OCI-LY7 (cell line): ENCODE measurements around the gene SPAG9.

Source experiments
- CTCF ChIP-seq: fragments of 200-600 bp; sonication (generic); conservative IDR thresholded peaks from 2 replicates; pipeline ENCODE4 v1.5.1; 2014; ENCODE audit warnings: mild to moderate bottlenecking, antibody characterized with exemption, low read length, moderate library complexity, mixed read lengths
- EZH2phosphoT487 ChIP-seq: fragments of 200-600 bp; sonication (generic); IDR thresholded peaks from 2 replicates; pipeline ENCODE4 v1.6.1; 2018; ENCODE audit warnings: low read depth, borderline replicate concordance, mild to moderate bottlenecking, mixed run types, antibody characterized with exemption, low read length, moderate library complexity, mixed read lengths

GRCh38 chr17:50956409-50956749 lies 164.3 kb downstream of the SPAG9 start:
- TF ChIP-seq CTCF, result no peak
- no peak for TF ChIP-seq EZH2phosphoT487
